Activated CD8-positive, alpha-beta memory T cell treated with anti-CD3 and anti-CD28 coated beads, Interleukin-2, amount 50 U/mL, for 4 hours (primary cell): ENCODE data around the gene ADRM1.

Experiments
- DNase-seq: peaks from one replicate; pipeline ENCODE4 v3.0.0-alpha.2; 2020

Gene ADRM1

GRCh38 chr20:62345681-62346370 lies 43.0 kb downstream of the ADRM1 start:
- no peak for DNase-seq

- DNase-seq, result no peak
These were observed 43.8 kb downstream of the ADRM1 start for GRCh38 chr20:62346398-62347150.

- no peak for DNase-seq
These were observed 44.3 kb downstream of the ADRM1 start for GRCh38 chr20:62347151-62347404.

GRCh38 chr20:62347445-62347844 lies 44.6 kb downstream of the ADRM1 start:
- DNase-seq, result no peak

GRCh38 chr20:62348604-62349003 lies 45.8 kb downstream of the ADRM1 start:
- DNase-seq, result no peak

GRCh38 chr20:62349556-62350097 lies 46.8 kb downstream of the ADRM1 start:
- DNase-seq, result no peak

- no peak for DNase-seq
These were observed 47.4 kb downstream of the ADRM1 start for GRCh38 chr20:62350098-62350628.

GRCh38 chr20:62350629-62351422 lies 48.0 kb downstream of the ADRM1 start:
- DNase-seq, result no peak

- DNase-seq, result no peak
These were observed 48.9 kb downstream of the ADRM1 start for GRCh38 chr20:62351469-62352401.

- no peak for DNase-seq
These were observed 49.8 kb downstream of the ADRM1 start for GRCh38 chr20:62352402-62353288.

- DNase-seq, result no peak
These were observed 50.7 kb downstream of the ADRM1 start for GRCh38 chr20:62353289-62354030.

- no peak for DNase-seq
These were observed 51.4 kb downstream of the ADRM1 start for GRCh38 chr20:62354031-62354808.

GRCh38 chr20:62354811-62355341 lies 52.1 kb downstream of the ADRM1 start:
- DNase-seq, result no peak

- no peak for DNase-seq
These were observed 52.7 kb downstream of the ADRM1 start for GRCh38 chr20:62355516-62355877.

GRCh38 chr20:62355878-62356588 lies 53.2 kb downstream of the ADRM1 start:
- no peak for DNase-seq

- no peak for DNase-seq
These were observed 53.9 kb downstream of the ADRM1 start for GRCh38 chr20:62356589-62357186.

- DNase-seq, result no peak
These were observed 54.4 kb downstream of the ADRM1 start for GRCh38 chr20:62357187-62357667.

GRCh38 chr20:62357681-62358080 lies 54.9 kb downstream of the ADRM1 start:
- no peak for DNase-seq
